ENCODE results near the gene FERD3L. TPM values are rescaled to one million over a fixed set of nuclear protein-coding genes. Genes with fewer than 3 reads are reported as not detected.

The FERD3L gene
- total RNA-seq, 2 experiments from 2014 or later: not detected

- ChIA-PET POLR2A (no interaction called here), CTCF (no interaction called here)
- Mint-ChIP-seq H3K36me3 (ENCODE audit: low read depth) (no peaks in the 10 kb centered on the region), H3K4me1 (no peaks in the 10 kb centered on the region), H3K27me3 (peaks cover 23% of the 10 kb centered on the region), H3K27ac (no peak overlapping the region), H3K4me3 (no peak overlapping the region), H3K9me3 (no peaks in the 10 kb centered on the region)
- no peak for DNase-seq
These were observed 43.3 kb downstream of the FERD3L start for GRCh38 chr7:19101909-19102308.

- no peak overlapping the region for H3K27ac Mint-ChIP-seq
- no peak for DNase-seq
- H3K27me3 Mint-ChIP-seq: peaks cover 19% of the 10 kb centered on the region
- no peaks in the 10 kb centered on the region for H3K9me3 Mint-ChIP-seq
- no peaks in the 10 kb centered on the region for H3K4me1 Mint-ChIP-seq
- ChIA-PET POLR2A (no interaction called here), CTCF (no interaction called here)
- H3K4me3 Mint-ChIP-seq: no peak overlapping the region
- no peaks in the 10 kb centered on the region for H3K36me3 Mint-ChIP-seq (ENCODE audit: low read depth)
These were observed 43.7 kb downstream of the FERD3L start for GRCh38 chr7:19101472-19101871.

GRCh38 chr7:19099924-19100323, 45.3 kb downstream of the FERD3L start:
- no peak for DNase-seq
- POLR2A ChIA-PET: no interaction called here
- Mint-ChIP-seq H3K4me3 (no peak overlapping the region), H3K27me3 (peaks cover 4% of the 10 kb centered on the region), H3K9me3 (no peaks in the 10 kb centered on the region), H3K4me1 (no peaks in the 10 kb centered on the region), H3K27ac (no peak overlapping the region), H3K36me3 (ENCODE audit: low read depth) (no peaks in the 10 kb centered on the region)
- CTCF ChIA-PET: no interaction called here

GRCh38 chr7:19099194-19099593, 46.0 kb downstream of the FERD3L start:
- Mint-ChIP-seq H3K4me3 (no peak overlapping the region), H3K27ac (no peak overlapping the region), H3K4me1 (no peaks in the 10 kb centered on the region), H3K36me3 (ENCODE audit: low read depth) (no peaks in the 10 kb centered on the region), H3K27me3 (peaks cover 2% of the 10 kb centered on the region), H3K9me3 (no peaks in the 10 kb centered on the region)
- ChIA-PET CTCF (no interaction called here), POLR2A (no interaction called here)
- no peak for DNase-seq

- Mint-ChIP-seq H3K4me1 (no peaks in the 10 kb centered on the region), H3K4me3 (no peak overlapping the region)
- POLR2A ChIA-PET: no interaction called here
These were observed 46.7 kb downstream of the FERD3L start for GRCh38 chr7:19098510-19098909.

GRCh38 chr7:19097165-19098055, 47.8 kb downstream of the FERD3L start:
- Mint-ChIP-seq H3K9me3 (no peaks in the 10 kb centered on the region), H3K4me1 (no peaks in the 10 kb centered on the region), H3K4me3 (no peak overlapping the region), H3K27me3 (peaks cover 2% of the 10 kb centered on the region), H3K27ac (no peak overlapping the region), H3K36me3 (ENCODE audit: low read depth) (no peaks in the 10 kb centered on the region)
- DNase-seq: no peak
- CTCF ChIA-PET: no interaction called here
- POLR2A ChIA-PET: no interaction called here

More at GRCh38 chr7:19098510-19098909, 46.7 kb downstream of the FERD3L start:
- no peak overlapping the region for H3K27ac Mint-ChIP-seq
- H3K27me3 Mint-ChIP-seq: peaks cover 2% of the 10 kb centered on the region
- H3K36me3 Mint-ChIP-seq (ENCODE audit: low read depth): no peaks in the 10 kb centered on the region
- H3K9me3 Mint-ChIP-seq: no peaks in the 10 kb centered on the region
- CTCF ChIA-PET: no interaction called here
- DNase-seq: no peak

- Mint-ChIP-seq H3K27me3 (peaks cover 2% of the 10 kb centered on the region), H3K4me1 (no peaks in the 10 kb centered on the region), H3K4me3 (no peak overlapping the region), H3K9me3 (no peaks in the 10 kb centered on the region), H3K36me3 (ENCODE audit: low read depth) (no peaks in the 10 kb centered on the region), H3K27ac (no peak overlapping the region)
- POLR2A ChIA-PET: no interaction called here
- no peak for DNase-seq
- CTCF ChIA-PET: no interaction called here
These were observed 49.8 kb downstream of the FERD3L start for GRCh38 chr7:19095353-19095860.

Other genes starting within 250 kb of the FERD3L start
- under 1 TPM; 0.12 to 0.25 TPM for gene TWIST1, start 27.8 kb downstream of the FERD3L start, total RNA-seq

Data from activated CD4-positive, alpha-beta T cell treated with anti-CD3 and anti-CD28 coated beads, Interleukin-2, amount 10 ng/mL, durations not matched to agents 7 days and 5 days (primary cell).